Sigmoid colon (tissue), 7 donors: ENCODE data around the gene TGM3. TPM values are rescaled to one million over a fixed set of nuclear protein-coding genes. Genes with fewer than 3 reads are reported as not detected.

Source experiments
- DNase-seq: peaks from one replicate; pipeline ENCODE4 v3.0.0-alpha.2; 2019
- H3K27ac ChIP-seq, 4 donors: fragments of 200-600 bp; sonication (generic); one replicate each; pipeline ENCODE4 v1.5.1; 2016 to 2019; ENCODE audit warnings: mild to moderate bottlenecking in 1 of 4
- H3K27me3 ChIP-seq, 3 donors: fragments of 200-600 bp; sonication (generic); one replicate each; pipeline ENCODE4 v1.5.1; 2019; ENCODE audit warnings: mild to moderate bottlenecking in 1 of 3
- H3K36me3 ChIP-seq, 4 donors: fragments of 200-600 bp; sonication (generic); one replicate each; pipeline ENCODE4 v1.5.1; 2016 to 2019
- H3K4me1 ChIP-seq, 4 donors: fragments of 200-600 bp; sonication (generic); one replicate each; pipeline ENCODE4 v1.5.1; 2017 to 2019
- H3K4me3 ChIP-seq, 4 donors: fragments of 200-600 bp; sonication (generic); one replicate each; pipeline ENCODE4 v1.5.1; 2017 to 2019; ENCODE audit warnings: mild to moderate bottlenecking in 2 of 4, moderate library complexity in 1 of 4
- H3K9me3 ChIP-seq, 4 donors: fragments of 200-600 bp in 3 of 4; sonication (generic) in 3 of 4; one replicate each; pipeline versions ENCODE4 v1.5.1 to v1.6.1; 2013 to 2019
- CTCF ChIP-seq, 4 experiments: fragments of 450-650 bp in 3 of 4; fragments of 200-600 bp in 1 of 4; IDR thresholded peaks; one replicate each; pipeline ENCODE4 v1.5.1; 2016 to 2019; ENCODE audit warnings: antibody characterized with exemption in 4 of 4, mild to moderate bottlenecking in 3 of 4, moderate library complexity in 2 of 4
- EP300 ChIP-seq, 4 donors: sonication (generic); formaldehyde crosslinking; IDR thresholded peaks; one replicate each; pipeline ENCODE4 v1.6.1; 2017; ENCODE audit warnings: antibody characterized with exemption in 4 of 4
- POLR2A ChIP-seq, 2 donors: fragments of 450-650 bp; IDR thresholded peaks; one replicate each; pipeline ENCODE4 v1.6.1; 2016; ENCODE audit warnings: antibody characterized with exemption in 2 of 2, mild to moderate bottlenecking in 2 of 2, moderate library complexity in 2 of 2
- POLR2AphosphoS5 ChIP-seq, 4 donors: sonication (generic); formaldehyde crosslinking; IDR thresholded peaks; one replicate each; pipeline ENCODE4 v1.6.1; 2017; ENCODE audit warnings: antibody characterized with exemption in 4 of 4
- WGBS, 2 donors: extraction: QIAGEN DNeasy Blood & Tissue Kit; methylation state at CpG; one replicate each; pipeline ENCODE4 v1.1.7; 2013; 5-methylcytosine and 5-hydroxymethylcytosine counted together
- intact Hi-C: fragments of 100-400 bp; cut with DNase I; formaldehyde crosslinking; loops from one replicate; pipeline ENCODE4 v1.15.1; 2023
- polyA plus RNA-seq, 3 donors: library from polyadenylated mRNA; stranded (reverse); fragments of 200-250 nt; gene quantifications; one replicate each; pipeline ENCODE4 v1.2.3, GENCODE V29; 2013
- total RNA-seq, 4 donors: library from RNA; depleted of rRNA; stranded (reverse); fragments of >200 nt; gene quantifications; one replicate each; pipeline ENCODE4 v1.1.0, GENCODE V29; 2016
- donor health status: healthy with polysubstance abuse.
- donor health status: Bipolar disorder and iron deficiency.
- donor health status: healthy.

Gene TGM3
- total and polyA plus RNA-seq, 7 donors, result 0.23 to 3.0 (median 0.42) TPM; not detected in 4

DNA sequence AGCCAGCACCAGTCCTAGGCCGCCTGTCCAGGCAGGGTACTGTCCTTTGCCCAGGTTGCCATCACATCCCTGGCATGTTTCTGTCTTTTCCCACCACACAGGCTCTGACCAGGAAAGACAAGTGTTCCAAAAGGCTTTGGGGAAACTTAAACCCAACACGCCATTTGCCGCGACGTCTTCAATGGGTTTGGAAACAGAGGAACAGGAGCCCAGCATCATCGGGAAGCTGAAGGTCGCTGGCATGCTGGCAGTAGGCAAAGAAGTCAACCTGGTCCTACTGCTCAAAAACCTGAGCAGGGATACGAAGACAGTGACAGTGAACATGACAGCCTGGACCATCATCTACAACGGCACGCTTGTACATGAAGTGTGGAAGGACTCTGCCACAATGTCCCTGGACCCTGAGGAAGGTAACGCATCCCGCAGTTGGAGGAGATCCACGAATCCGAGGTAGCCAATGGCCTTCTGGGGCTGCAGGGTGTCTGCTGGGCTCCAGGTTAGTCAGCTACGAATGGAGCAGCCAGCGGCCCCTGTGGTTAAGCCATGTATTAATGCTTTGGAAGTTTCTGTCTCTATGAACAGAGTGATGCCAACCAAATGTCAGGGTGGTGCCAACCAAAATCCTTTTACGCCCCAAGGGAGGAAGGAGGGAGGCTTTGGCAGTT lies 36.2 kb downstream of the TGM3 start:
- H3K36me3 ChIP-seq, result no peaks in the 10 kb centered on the region
- no peaks in the 10 kb centered on the region for H3K27me3 ChIP-seq
- H3K4me3 ChIP-seq, result no peak overlapping the region
- DNase-seq, result no peak
- H3K27ac ChIP-seq, result no peak overlapping the region
- intact Hi-C loops, result no loop called here
- H3K9me3 ChIP-seq, result no peaks in the 10 kb centered on the region
- 92 to 95% methylated on average over 17 of the region's 17 CpGs for WGBS, 2 donors
- H3K4me1 ChIP-seq, result no peaks in the 10 kb centered on the region
- no peak for TF ChIP-seq POLR2AphosphoS5 (IDR thresholded peaks at IDR 0.05)
- no peak for TF ChIP-seq EP300 (IDR thresholded peaks at IDR 0.05)

DNA sequence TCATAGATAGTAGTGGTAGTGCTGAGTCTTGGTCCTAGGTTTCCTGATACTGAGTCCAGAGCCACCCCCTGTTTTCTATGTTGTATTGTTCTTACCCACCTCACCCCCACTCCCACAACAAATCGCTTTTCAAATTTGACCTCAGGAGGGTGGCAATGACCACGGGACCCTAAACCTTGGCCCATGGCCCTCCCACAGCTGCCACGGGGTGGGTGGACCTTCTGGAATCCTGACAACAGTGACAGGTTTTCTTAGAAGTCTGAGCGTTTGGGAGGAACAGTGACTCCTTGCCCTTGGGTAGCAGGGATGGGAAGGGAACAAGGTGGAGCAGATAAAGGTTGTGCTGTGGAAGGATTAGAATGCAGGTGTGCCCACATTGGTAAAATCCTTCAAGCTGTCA lies 36.9 kb downstream of the TGM3 start:
- Histone ChIP-seq H3K27ac (no peak overlapping the region), H3K9me3 (no peaks in the 10 kb centered on the region), H3K36me3 (no peaks in the 10 kb centered on the region), H3K4me1 (no peaks in the 10 kb centered on the region), H3K4me3 (no peak overlapping the region), H3K27me3 (no peaks in the 10 kb centered on the region)
- TF ChIP-seq EP300 (IDR thresholded peaks at IDR 0.05) (no peak), CTCF (IDR thresholded peaks at IDR 0.05) (no peak), POLR2AphosphoS5 (IDR thresholded peaks at IDR 0.05) (no peak), POLR2A (IDR thresholded peaks at IDR 0.05) (no peak)
- DNase-seq, result no peak
- intact Hi-C loops, result no loop called here
- 61 to 71% methylated on average over 4 of the region's 4 CpGs for WGBS, 2 donors

DNA sequence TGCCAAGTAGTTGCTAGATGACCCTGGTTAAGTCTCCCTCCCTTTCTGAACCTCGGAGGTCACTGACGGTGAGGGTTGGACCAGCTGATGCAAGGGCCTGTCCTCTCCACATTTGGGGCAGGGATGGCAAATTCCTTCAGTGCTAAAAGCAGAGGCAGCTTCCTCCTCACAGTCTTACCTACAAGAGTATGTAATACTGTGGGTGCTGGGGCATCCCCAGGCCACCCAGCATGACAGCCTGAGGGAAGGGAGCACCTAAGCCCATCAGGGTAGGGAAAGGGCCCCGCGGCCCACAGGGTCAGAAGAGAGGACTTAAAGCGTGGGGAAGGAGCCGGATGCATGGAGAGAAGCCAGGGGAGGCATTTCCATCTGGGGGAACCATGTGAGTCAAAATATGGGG lies 38.0 kb downstream of the TGM3 start:
- Histone ChIP-seq H3K4me3 (no peak overlapping the region), H3K36me3 (no peaks in the 10 kb centered on the region), H3K27ac (no peak overlapping the region), H3K4me1 (no peaks in the 10 kb centered on the region), H3K9me3 (no peaks in the 10 kb centered on the region), H3K27me3 (no peaks in the 10 kb centered on the region)
- DNase-seq, result no peak
- intact Hi-C loops, result no loop called here
- no peak for TF ChIP-seq POLR2AphosphoS5 (IDR thresholded peaks at IDR 0.05)
- no peak for TF ChIP-seq EP300 (IDR thresholded peaks at IDR 0.05)
- no peak for TF ChIP-seq POLR2A (IDR thresholded peaks at IDR 0.05)
- TF ChIP-seq CTCF (IDR thresholded peaks at IDR 0.05), result no peak
- 90 to 93% methylated on average over 6 of the region's 6 CpGs for WGBS, 2 donors

- intact Hi-C loops, result no loop called here
- DNase-seq, result no peak
- WGBS, 2 donors, result 87 to 92% methylated on average over 9 of the region's 9 CpGs
- Histone ChIP-seq H3K9me3 (no peaks in the 10 kb centered on the region), H3K27me3 (no peaks in the 10 kb centered on the region), H3K4me1 (no peaks in the 10 kb centered on the region), H3K27ac (no peak overlapping the region), H3K36me3 (no peaks in the 10 kb centered on the region), H3K4me3 (no peak overlapping the region)
- TF ChIP-seq POLR2AphosphoS5 (IDR thresholded peaks at IDR 0.05) (no peak), POLR2A (IDR thresholded peaks at IDR 0.05) (no peak), EP300 (IDR thresholded peaks at IDR 0.05) (no peak), CTCF (IDR thresholded peaks at IDR 0.05) (no peak)
Observed at GRCh38 chr20:2335096-2335870, 39.5 kb downstream of the TGM3 start.

DNA sequence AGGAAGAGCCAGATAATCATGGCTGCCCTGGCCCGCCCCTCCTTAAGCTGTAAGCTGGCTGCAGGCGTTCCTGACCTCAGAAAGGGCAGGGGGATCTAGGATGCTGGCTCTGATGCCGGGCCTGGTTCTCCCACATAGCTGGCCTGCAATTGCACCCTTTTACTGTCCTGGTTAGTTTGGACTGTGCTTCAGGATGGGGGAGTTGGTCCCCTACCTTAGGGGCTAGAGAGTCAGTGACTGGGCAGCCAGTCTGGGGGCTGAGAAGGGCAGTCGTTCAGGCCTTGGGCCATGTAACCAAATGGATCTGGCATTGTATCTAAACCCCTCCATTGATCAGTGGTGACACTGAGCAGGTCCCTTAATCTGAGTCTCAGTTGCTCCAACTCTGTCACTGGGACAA lies 40.7 kb downstream of the TGM3 start:
- Histone ChIP-seq H3K9me3 (no peaks in the 10 kb centered on the region), H3K36me3 (no peaks in the 10 kb centered on the region), H3K27me3 (no peaks in the 10 kb centered on the region), H3K4me3 (no peak overlapping the region), H3K4me1 (no peaks in the 10 kb centered on the region), H3K27ac (no peak overlapping the region)
- TF ChIP-seq EP300 (IDR thresholded peaks at IDR 0.05), result no peak
- TF ChIP-seq POLR2AphosphoS5 (IDR thresholded peaks at IDR 0.05), result no peak
- TF ChIP-seq POLR2A (IDR thresholded peaks at IDR 0.05), result no peak
- no peak for TF ChIP-seq CTCF (IDR thresholded peaks at IDR 0.05)
- WGBS, 2 donors, result 88% methylated on average over 4 of the region's 4 CpGs
- intact Hi-C loops, result no loop called here
- no peak for DNase-seq
